HG02588 (cell line): ENCODE measurements around the gene TLX2.
A peak's percentile ranks its signal among the peaks of the same experiment; 100 is the strongest.

Experiments
- ATAC-seq: cut with Tn5 transposase; IDR thresholded peaks from one replicate; pipeline ENCODE4 v1.9.1; 2021; ENCODE audit warnings: mild to moderate bottlenecking, moderate library complexity; ENCODE audit not compliant: unreplicated experiment

The TLX2 gene

GRCh38 chr2:74496997-74497776 is 17.1 kb upstream of the TLX2 start:
- no peak for ATAC-seq

- ATAC-seq: no peak
Measured at GRCh38 chr2:74497777-74498499, 16.3 kb upstream of the TLX2 start.

GRCh38 chr2:74498500-74499266 is 15.6 kb upstream of the TLX2 start:
- no peak for ATAC-seq

DNA sequence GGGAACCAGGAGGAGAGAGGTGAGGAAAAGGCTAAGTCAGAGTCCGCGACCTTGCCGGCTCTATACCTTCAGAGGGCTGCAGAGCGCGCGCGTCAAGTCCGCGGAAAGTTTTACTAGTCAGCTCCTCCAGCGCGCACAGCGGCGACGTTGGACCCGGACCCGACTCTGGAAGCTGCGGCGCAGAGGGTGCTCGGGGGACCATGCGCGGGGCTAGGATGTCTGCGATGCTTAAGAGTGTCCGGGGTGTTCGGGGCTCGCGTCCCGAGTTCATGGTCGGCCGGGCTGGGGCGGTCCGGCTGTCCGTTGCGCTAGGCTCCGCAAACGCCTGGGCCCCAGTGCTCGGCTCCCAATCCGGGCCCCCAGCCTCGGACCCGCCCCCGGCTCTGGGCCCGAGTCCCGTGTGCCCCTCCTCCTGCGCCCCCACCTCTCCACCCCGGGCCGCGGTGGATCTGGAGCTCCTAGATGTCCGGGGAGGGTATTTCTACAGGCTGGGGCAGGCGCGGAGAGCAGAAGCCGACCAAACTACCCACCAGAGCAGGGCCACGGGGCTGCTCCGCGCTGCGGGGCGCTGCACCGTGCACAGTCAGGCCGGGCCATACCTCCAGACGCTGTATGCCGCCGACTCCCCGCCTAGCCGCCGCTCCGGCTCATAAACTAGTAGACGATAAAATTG is 14.8 kb upstream of the TLX2 start, which contains the start of gene LBX2:
LBX2 (minus strand) TSS at position 337 of the 673 bp plus-strand sequence; CDS start at position 271, 66 bp downstream.
- ATAC-seq: no peak

DNA sequence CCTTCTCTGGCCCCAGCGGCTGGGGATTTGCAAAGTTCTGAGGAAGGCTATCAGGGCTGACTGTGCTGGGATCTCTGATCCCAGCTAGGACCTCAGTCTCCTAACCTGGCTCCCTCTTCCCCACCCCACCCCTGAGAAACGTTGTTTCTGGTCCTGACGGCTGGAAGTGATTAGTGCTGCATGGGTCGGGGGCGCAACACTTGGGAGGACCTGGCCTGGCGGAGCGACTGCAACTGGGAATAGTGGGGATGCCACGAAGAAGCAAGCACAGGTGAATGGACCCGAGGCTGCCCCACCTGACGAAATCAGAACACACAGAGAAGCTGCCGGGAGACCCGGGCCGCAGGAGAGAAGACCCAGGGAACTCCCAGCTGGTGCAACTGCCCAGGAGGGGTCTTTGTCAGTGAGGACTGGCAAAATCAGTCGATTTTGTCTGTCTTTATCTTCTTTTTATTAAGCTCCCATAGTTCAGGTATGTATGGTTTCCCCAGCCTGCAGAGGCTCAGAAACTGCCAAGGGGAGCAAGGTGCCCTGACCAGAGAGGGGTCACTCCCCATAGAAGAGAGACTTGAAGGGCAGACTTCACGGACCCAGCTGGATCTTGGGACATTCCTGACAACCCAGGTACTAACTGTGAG is 14.2 kb upstream of the TLX2 start:
- ATAC-seq: no peak

GRCh38 chr2:74500578-74500946 is 13.7 kb upstream of the TLX2 start:
- ATAC-seq: no peak

GRCh38 chr2:74501335-74502071 is 12.7 kb upstream of the TLX2 start:
- no peak for ATAC-seq

GRCh38 chr2:74502147-74502719 is 12.0 kb upstream of the TLX2 start:
- no peak for ATAC-seq

DNA sequence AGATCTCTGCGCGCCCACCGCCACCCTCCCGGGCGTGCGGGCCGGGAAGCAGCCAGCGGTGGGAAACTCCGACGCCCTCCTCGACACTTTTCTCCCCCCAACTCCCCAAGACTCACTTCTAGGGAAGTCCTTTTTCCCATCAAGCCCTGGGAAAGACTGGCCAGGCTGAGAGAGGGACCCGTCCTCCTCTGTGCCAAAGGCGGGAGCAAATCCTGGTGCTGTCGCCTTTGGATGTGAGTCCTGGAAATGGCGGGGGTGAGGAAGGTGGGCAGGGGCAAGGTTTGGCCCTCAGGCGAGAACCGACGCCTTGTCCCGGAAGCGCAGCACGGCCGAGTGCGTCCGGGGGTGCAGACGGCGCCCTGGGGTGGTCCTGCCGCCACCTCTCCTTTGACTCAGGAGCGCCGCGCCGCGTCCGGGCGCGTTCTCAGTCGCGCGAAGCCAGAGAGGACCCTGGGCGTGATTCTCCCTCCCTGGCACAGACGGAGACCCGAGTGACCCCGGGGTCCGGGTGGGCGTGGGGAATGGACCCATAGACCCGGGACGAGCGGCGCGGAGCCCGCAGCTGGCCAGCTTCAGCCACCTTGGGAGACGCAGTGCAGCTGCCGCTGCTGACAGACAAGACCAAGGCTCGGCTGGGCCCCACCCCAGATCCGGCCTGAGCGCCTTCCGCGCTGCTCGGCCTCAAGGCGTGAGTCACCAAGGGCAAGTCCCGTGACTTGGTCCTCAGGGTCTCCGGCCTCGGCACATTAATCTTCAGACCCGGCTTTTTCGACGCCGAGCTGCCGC is 11.3 kb upstream of the TLX2 start:
- ATAC-seq: peak; percentile 27

GRCh38 chr2:74503506-74504475 is 10.5 kb upstream of the TLX2 start:
- ATAC-seq: no peak

- ATAC-seq: no peak
Measured at GRCh38 chr2:74504591-74504990, 9.7 kb upstream of the TLX2 start.

DNA sequence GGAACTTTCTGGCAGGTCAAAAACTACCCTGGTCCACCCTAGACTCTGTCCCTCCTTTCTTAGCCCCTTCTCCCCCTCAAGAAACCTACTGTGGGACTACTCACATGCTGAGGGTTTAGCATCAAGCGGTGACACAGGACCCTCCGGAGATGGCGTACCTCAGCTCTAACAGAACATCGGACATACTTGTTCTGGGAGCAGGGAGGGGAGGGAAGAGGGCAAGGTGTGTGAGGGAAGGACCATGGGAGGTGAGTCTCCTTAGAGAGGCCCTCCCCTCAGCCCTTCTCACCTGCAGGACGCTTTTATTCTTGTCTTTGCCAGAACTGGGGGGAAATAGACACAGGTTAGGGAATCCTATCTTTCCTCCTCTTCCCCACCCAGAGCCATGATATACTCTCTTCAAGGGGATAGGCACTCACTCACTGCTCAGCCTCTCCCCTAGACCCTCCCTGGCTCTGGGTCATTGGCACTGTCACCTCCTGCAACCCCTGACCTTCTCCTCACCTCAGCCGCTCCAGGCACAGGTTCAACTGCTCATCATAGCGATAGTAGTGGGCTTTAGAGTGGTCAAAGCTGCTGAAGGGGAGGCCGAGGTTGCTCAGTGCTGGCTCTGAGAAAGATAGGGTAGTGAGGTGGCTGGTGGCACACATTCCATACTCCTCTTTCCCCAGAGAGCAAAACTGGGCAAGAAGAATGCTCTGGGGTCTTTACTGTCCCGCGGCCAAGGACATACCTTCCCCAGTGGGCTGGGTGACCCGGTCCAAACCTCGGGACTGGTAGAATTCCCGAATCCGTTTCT is 8.6 kb upstream of the TLX2 start:
- no peak for ATAC-seq

- peak; percentile 88 for ATAC-seq
Measured at GRCh38 chr2:74507145-74507925, 6.9 kb upstream of the TLX2 start, which contains the start of gene PCGF1. TSS of gene PCGF1 (minus strand) at chr2:74507695. CDS start at chr2:74507668, 27 bp downstream.

- no peak for ATAC-seq
Measured at GRCh38 chr2:74507926-74508520, 6.2 kb upstream of the TLX2 start.

- ATAC-seq: no peak
Measured at GRCh38 chr2:74510272-74510671, 4.0 kb upstream of the TLX2 start.
